Activated gamma-delta T cell treated with anti-CD3 and anti-CD28 coated beads, Interleukin-2, amount 50 U/mL, for 16 hours (primary cell): ENCODE measurements around the gene CD96.

Experiments
- DNase-seq: peaks from one replicate; pipeline ENCODE4 v3.0.0-alpha.2; 2020; ENCODE audit warnings: low read depth

Gene CD96

DNA sequence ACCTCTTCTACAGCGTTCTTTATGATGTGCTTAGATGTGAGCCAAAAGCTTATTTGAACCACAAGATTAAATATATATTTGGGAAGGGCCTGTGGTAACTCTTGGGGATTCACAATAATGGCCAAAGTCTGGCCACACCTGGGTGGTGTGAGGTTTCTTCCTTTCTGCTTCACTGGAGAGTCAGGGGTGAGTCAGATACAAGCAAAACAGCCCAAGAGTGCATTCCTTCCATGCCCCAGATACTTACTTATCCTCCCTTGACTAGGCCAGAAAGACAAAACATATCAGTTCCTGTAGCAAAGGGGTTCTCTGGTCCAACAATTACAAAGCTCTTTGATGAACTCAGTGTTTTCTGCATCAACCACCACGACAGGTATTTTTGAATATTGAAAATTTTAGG lies 52.2 kb downstream of the CD96 start:
- no peak for DNase-seq

DNA sequence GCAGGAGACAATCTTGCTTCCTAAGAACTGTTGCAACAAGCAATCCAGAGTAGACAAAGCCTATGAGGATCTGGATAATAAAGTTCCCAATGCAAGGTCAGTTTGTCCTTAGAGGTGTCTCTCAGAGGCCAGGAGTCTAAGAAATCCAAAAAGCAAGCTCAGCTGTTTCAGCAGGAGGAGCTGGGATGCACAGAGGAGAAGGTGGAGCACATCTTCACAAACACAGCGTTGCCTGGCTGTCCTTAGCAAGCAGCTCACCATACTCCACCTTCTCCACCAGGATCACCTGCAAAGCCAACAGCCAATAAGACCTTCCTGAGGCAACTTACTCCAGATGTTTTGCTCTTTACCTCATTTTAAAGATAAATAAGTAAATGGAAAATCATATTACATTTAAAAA lies 52.8 kb downstream of the CD96 start:
- no peak for DNase-seq

DNA sequence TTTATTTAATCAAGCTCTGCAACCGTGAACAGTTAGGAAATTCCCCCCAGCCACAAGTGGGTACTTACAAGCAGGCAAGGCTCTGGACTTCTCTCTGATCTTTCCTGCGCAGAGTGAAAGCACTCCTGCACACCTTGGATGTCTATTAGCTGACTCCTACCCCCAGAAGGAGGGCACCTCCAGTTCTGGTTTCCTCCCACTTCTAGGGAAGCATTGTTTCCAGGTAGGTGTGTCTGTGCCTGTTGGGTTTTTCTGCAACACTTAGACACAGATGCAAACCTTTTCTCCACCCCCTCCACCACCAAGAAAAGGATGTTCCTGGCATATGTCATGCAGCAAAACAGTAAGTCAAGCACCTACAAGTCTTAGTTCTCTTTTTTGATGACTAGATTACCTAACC lies 53.2 kb downstream of the CD96 start, which contains the start of gene ZBED2:
Gene ZBED2 (minus strand): TSS at position 115 of the 400 bp plus-strand sequence. CDS start 1,145 bp downstream, outside the sequence.
- DNase-seq: no peak

DNA sequence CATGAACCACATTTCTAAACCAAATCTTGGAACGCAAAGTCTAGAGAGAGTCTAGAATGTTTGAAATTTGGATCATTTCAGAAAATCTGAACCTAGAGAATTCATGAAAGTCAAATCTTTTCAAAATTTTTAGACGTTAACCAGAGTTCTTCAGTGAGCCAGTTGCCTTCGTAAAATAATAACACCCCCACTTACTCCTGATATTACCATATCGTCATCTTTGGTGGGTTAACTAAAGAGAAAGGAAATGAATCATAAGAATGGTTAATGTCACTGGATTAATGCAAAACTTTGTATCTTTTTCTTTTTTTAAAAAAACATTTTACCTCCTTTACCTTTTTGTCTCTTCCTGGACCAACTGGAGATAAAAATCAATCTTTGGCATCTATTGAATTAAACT lies 54.3 kb downstream of the CD96 start:
- DNase-seq: no peak

DNA sequence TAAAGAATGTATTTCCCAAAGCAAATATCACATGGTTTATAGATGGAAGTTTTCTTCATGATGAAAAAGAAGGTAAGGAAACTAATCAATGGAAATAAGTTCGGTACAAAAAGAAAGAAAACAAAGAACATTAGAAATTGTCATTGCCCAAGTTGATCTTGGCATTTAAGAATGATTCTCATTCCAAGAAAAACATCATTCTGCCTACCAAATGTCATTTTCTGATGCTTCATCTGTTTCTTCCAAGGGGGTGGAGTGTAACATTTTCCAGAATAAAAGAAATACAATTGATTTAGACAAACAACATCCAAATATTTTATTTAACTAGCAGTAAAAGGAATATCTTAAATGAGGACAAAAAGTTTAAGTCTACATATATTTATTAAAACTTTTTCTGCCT lies 56.1 kb downstream of the CD96 start:
- no peak for DNase-seq

DNA sequence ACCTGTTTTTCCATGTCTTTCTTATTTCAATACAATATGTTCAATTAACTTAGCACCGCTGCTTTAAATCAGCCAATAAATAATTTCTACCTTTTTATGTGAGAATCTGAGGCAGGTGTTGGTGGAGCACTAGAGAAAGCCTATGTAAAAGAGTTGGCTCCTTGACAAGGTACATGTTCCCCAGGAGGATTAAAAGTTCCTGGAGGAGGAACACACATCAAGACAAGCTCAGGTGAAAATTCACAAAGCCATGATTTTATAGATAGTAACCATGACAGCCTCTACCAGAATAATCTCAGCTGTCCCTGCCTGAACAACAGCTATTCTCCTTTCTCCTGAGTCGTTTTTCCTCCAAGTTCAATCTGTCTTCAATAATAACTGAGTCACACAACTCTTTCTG lies 56.6 kb downstream of the CD96 start:
- DNase-seq: no peak

DNA sequence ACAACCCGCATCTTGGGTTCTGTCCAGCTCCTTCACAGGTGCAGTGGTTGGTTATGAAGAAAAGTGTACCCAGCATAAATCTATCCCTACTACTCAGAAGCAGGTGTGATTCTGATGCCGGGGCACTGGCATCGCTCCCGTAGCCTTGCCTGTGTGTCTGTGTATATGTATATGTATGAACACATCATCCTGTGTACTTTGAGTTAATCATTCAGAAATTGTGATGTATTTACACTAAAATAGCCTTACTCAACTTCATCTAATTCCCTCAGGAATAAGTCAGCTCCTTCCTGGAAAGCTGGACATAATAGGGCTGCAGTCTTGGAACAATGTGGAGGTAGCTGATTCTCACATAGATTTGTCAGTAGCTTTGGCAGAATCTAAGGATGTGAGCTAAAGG lies 59.8 kb downstream of the CD96 start:
- no peak for DNase-seq

DNA sequence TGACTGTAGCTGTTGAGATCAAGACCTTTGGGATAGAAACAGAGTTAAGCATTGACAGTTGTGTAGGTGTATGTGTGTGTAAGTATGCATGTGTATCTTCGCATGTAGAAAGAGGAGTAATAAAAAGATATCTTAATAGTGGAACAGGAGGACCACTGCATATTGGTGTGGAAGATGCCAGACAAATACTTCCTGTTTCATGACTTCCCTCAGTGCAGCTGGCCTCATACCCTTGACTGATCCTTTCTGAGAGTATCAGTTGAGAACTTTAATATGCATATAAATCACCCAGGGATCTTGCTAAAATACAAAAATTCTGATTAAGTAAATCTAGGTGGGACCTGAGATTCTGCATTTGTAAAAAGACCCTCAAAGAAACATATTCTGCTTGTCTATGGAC lies 61.7 kb downstream of the CD96 start:
- no peak for DNase-seq

DNA sequence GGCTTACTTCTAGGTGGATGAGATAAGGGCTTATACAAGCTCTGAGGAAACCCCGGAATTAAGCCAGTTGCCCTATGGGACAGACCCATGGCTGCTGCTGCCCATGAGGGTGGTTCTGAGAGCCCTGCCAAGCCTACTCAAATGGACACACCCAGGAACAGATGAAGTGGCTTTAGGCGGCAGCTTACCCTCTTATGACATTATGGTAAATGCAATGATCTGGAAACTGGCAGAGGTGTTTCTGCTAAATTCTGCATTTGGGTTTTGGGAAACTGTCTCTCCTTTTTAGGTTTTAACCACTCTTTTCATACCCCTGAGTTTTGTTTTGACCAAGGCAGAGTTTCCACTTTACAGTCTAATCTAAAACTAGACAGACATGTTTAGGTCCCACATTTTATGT lies 62.1 kb downstream of the CD96 start:
- no peak for DNase-seq

DNA sequence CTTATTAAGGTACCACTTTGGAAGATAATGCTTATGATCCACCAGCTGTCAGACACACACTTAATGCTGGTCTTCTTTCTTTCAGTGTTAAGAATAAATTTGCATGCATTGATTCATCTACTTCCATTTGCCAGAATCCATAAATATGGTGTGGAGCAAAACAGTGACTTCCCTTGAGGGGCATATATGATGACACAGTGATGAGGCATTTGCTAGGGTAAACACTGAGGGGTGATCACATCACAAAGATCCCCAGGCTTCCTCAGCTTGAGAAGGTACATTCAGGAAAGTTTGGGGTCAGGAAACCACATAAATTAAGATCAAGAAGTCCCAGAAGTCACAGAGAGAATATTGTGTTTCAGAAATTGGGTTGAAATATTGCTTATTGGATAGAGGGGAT lies 63.0 kb downstream of the CD96 start:
- DNase-seq: no peak

DNA sequence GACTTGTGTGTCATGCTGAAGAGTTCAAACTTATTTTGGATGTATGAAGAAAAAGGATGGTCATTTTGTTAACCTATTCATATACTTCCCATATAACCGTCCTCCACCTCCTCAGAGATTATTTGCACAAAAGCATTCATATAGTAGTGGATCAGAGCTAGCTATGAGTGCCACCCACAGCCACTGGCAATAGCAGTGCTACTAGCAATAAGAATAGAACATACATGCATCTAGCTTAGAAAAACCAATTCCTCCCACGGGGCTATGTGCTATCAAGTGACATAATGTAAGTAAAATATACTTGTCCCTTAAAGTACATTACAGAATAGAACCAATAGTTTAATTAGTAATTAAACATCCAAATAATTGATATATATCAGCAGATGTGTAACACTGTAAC lies 63.5 kb downstream of the CD96 start:
- no peak for DNase-seq

DNA sequence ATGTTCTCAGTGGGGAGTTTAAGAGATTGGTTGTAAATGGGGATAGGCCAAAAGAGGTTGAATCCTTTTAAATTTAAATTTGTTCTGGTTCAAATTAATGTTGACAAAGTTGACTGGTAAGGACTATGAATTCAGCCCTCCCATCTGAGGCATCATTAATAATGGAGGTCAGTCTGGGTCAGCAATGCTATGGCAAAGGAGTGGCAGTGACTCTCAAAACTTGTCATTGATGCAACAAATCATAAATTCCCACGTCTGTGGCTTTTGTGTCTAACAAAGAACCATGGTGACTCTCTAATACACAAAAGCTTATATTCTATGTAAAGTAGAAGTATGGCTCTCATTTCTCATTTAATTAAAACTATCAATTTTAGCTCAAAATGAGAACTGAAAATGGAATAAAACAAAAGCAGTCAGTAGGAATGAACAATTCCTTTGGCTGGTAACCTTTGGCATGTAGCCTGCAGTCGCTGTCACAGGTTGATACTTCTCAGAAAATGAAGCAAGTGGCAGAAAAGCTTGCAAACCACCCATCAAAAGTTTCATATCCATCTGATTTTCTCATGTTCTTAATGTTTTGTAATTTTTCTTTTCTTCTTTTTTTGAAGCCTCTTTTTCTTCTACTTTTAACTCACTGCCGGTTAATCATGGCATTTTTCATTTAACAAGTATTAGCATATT lies 65.4 kb downstream of the CD96 start:
- DNase-seq: no peak

DNA sequence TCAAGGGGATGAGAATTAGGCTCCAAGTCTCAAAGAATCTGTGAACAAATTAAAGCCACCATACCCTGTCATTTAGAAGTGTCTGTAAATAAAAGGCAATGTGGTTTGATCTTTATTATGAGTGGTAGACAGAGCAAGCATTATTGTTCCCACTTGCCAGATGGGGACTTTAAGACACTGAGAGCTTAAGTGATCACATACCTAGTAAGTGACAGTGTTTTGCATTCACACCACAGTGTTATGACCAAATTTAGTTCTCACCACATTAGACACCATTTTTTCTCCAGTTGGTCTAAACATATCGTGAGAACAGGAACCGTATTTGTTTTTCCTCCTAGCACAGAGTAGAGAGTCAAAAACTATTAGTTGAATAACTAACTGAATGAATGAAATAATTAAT lies 66.4 kb downstream of the CD96 start:
- DNase-seq: no peak

DNA sequence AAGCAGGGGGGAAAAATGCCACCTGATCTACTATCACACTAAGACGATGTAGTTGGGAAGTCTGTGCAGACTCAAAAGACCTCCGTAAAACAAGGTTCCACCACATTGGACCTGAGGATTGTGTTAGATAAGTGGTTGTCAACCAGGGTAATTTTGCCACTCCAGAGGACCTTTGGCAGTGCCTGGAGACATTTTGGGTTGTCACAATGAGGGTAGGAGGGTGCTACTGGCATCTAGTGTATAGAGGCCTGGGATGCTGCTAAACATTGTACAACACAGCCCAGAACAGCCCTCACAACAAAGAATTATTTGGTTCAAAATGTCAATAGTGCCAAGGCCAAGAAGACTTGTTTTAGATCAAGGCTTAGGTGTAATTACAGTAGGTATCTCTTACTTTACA lies 67.7 kb downstream of the CD96 start:
- no peak for DNase-seq

DNA sequence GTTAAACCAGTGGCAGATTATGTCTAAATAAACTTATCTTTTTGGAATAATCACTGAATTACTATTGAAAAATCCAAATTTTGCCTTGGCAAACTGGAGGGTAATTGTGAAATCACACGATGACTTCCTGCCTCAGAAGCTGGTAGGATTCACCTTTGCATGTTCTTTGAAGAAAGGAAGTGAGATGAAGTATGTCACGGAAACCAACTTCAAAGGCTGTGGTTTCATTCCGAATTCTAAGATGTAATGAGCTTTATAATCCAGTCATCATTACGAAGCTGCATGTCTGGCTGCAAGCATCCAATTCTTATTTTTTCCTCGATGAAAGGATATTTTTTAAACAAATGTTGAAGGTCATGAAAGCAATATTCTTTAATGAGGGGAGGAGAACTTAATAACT lies 68.2 kb downstream of the CD96 start:
- DNase-seq: peak; percentile 23

DNA sequence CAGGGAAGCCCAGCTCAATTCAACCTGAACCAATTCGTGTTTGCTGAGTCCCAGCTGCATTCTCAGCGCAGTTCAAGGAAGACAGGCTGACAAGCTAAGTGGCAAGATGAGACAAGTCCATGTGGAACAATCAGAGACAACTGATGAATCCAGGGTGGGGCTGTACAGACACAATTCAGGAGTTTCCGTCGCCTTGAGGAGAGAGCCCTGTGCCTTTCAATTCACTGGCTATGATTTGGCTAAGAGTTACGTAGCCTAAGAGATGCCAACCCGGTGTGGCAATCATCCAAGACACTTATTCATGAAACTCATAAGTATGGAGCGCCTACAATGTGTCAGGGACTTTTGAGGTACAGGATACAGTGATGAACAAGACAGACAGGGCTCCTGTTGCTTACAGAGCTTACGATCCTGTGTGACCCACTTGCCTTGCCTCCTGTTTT lies 68.6 kb downstream of the CD96 start:
- no peak for DNase-seq

DNA sequence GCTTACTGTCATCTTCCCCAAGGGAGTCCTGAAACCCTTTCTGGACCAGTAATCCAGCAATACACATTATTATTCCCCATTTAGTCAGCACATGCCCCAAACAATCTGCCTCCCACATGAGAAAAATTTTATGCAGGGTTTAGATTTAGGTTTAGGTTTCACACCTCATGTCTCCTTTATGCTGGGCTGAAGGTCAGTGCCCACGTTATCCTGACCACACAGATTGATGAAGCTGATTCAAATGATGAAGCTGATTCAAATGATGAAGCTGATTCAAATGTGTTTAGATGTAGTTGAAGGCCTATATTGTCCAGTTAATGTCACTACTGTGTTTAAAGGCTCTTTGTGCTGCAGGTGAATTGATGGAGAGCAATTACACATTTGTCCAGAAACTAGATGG lies 71.3 kb downstream of the CD96 start:
- DNase-seq: no peak

DNA sequence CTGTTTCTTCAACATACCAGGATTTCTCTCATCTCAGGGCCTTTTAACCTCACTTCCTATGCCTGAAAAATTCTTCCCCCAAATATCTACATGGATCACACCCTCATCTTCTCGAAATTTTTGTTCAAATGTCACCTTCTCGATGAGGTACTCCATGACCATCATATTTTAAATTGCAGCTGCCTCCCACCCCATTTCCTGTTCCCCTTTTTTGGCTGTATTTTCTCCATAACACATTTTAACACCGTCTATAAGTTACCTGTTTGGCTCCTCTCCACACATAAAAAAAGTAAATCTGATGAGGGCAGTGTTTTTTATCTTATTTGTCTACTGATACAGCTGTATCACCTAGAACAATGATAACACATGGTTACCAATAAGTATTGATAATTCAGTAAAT lies 73.9 kb downstream of the CD96 start:
- no peak for DNase-seq

DNA sequence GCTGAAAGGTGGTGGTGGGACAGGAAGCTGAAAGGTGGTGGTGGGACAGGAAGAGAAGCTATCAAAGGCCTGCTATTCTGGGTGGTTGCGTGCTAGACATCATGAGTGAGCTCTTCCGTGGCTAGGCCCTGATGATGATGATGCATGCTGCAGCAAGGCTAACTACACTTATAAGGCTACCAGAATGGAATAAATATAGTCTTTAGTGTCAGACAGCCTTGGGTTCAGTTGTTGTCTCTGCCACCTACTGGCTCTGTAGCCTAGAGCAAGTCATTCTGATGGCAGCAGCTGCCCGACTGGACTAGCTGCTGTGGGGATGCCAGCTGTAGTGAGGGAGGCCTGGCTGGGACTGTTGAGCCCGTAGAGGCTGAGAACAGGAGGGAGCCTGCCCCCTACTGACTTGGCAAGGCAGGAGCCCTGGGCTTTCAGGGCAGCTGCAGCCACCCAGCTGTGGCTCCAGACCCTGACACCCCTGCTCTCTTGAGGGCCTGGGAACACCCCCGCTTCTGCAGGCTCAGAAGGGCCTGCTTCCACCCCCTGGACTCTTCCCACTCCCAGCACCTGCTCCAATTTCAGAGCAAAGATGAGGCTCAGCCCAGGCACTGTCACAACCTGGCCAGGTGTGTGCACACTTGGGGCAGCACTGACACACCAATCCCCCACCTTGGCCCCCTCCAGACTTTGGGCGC lies 74.6 kb downstream of the CD96 start:
- peak; percentile 55 for DNase-seq

DNA sequence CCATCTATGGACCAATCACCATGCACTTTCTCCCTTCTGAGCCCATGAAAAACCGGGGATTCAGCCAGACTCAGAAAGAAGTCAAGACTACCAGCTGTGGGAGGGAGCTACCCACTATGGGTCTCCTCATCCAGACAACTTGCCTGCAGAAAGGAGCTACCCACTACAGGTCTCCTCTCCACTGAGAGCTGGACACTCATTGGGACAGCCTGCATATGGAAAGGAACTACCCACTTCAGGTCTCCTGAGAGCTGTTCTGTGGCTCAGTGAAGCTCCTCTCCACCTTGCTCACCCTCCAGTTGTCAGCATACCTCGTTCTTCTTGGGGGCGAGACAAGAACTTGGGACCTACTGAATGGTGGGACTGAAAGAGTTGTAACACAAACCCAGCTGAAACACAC lies 75.4 kb downstream of the CD96 start:
- DNase-seq: no peak

DNA sequence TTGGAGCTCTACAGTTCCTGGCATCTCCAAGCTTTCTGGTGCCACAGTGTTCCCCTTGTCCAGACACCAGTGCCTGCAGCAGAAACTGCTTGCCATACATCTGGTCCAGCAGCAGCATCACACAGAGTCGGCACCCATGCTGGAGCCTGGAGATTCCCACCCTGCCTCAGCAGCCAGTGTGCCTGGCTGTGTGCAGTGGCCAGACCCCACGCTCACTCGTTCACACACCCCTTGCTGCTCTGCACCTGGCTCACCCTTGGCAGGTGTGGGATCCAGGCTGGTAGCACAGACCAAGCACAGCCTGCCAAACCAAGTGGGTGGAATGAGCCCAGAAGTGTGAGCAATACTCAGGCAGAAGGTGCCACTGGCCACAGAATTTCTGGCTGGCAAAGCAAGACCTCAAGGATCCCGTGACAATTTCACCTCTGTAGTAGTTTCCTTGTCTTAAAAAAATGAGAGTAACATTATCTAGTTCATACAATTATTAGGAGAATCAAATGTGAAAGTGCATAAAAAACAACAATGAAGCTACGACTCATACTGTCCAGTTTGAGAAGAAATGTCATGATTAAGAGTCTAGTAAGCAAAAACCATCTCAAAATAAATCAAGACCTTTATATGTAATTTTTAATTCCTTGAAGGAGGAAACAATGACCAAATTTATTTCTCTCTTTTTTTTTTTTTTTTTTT lies 76.1 kb downstream of the CD96 start:
- no peak for DNase-seq

DNA sequence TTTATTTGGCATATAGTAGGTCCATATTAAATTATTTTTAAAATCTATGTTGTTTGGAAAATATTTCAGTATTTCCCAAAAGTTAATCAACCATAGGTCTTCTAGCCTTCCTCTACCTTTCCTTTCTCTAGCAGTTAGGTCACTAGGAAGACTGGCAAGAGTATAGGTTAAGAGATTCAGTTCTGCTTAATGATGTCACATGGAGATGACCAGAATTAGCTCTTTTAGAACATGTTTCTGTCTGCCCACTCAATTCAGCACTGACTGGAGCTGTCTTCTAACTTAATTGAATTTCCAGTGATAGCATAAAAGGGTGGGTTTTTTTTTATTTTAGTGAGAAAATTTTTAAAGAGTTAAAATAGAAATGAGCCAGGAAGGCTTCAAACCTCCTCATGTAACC lies 76.9 kb downstream of the CD96 start:
- DNase-seq: no peak

DNA sequence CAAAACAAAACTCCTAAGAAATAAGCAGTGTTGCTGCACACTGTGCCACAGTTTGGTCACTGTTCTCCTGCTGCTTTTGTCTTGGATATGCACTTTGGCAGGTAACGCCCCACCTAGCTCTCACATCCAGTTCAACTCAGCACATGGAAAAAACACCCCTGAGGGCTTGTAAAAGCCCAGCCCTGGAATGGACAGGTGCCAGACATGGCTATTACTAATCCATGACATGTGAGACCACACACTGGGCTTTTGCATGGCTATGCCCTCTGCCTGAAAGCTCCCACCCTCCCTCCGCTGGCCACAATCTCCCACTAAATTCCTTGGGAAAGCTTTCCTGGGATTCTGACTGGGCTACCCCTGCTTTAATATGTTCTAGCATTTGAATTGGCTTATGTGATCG lies 77.8 kb downstream of the CD96 start:
- no peak for DNase-seq
